ENCODE results near the gene ERN1.

GRCh38 chr17:64134216-64134970 lies 4.4 kb upstream of the ERN1 start:
- TF ChIP-seq, protein P1, sequence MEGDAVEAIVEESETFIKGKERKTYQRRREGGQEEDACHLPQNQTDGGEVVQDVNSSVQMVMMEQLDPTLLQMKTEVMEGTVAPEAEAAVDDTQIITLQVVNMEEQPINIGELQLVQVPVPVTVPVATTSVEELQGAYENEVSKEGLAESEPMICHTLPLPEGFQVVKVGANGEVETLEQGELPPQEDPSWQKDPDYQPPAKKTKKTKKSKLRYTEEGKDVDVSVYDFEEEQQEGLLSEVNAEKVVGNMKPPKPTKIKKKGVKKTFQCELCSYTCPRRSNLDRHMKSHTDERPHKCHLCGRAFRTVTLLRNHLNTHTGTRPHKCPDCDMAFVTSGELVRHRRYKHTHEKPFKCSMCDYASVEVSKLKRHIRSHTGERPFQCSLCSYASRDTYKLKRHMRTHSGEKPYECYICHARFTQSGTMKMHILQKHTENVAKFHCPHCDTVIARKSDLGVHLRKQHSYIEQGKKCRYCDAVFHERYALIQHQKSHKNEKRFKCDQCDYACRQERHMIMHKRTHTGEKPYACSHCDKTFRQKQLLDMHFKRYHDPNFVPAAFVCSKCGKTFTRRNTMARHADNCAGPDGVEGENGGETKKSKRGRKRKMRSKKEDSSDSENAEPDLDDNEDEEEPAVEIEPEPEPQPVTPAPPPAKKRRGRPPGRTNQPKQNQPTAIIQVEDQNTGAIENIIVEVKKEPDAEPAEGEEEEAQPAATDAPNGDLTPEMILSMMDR (IDR thresholded peaks at IDR 0.05; ENCODE audit: poor library complexity), result no peak
- TF ChIP-seq EZH2 (IDR thresholded peaks at IDR 0.05; ENCODE audit: borderline replicate concordance) (no peak), EZH2phosphoT487 (IDR thresholded peaks at IDR 0.05; ENCODE audit: low read depth, severe bottlenecking, unreplicated experiment) (no peak)
